HEK293T (cell line): ENCODE results near the gene ATP8A1.

Experiments used
- BHLHE40 ChIP-seq: fragments of 450-650 bp; IDR thresholded peaks from 2 replicates; pipeline ENCODE4 v1.6.1; 2016; ENCODE audit warnings: mild to moderate bottlenecking, moderate library complexity, borderline replicate concordance
- CTBP1 ChIP-seq: fragments of 450-650 bp; IDR thresholded peaks from 2 replicates; pipeline ENCODE4 v1.6.1; 2016; ENCODE audit warnings: borderline replicate concordance
- ELF4 ChIP-seq: fragments of 450-650 bp; IDR thresholded peaks from 2 replicates; pipeline ENCODE4 v1.6.1; 2017; ENCODE audit warnings: antibody characterized with exemption
- FOXK2 ChIP-seq: fragments of 450-650 bp; IDR thresholded peaks from 2 replicates; pipeline ENCODE4 v1.6.1; 2016; ENCODE audit warnings: mild to moderate bottlenecking
- FOXM1 ChIP-seq: fragments of 450-650 bp; IDR thresholded peaks from 2 replicates; pipeline ENCODE4 v1.6.1; 2017; ENCODE audit warnings: mild to moderate bottlenecking, borderline replicate concordance
- HDGF ChIP-seq: fragments of 450-650 bp; IDR thresholded peaks from 2 replicates; pipeline ENCODE4 v1.6.1; 2017; ENCODE audit warnings: antibody characterized with exemption, borderline replicate concordance
- SP1 ChIP-seq: fragments of 450-650 bp; IDR thresholded peaks from 2 replicates; pipeline ENCODE4 v1.6.1; 2017
- SUZ12 ChIP-seq: fragments of 450-650 bp; IDR thresholded peaks from 2 replicates; pipeline ENCODE4 v1.6.1; 2016; ENCODE audit warnings: mild to moderate bottlenecking
- ZNF384 ChIP-seq: fragments of 450-650 bp; IDR thresholded peaks from 2 replicates; pipeline ENCODE4 v1.6.1; 2016

- TF ChIP-seq ZNF384 (no peak), ELF4 (no peak), FOXK2 (no peak), HDGF (no peak), CTBP1 (no peak), SP1 (no peak), SUZ12 (no peak), BHLHE40 (no peak), FOXM1 (no peak)
Measured at GRCh38 chr4:42369489-42369888, 287.4 kb downstream of the ATP8A1 start.
